Gastrocnemius medialis (tissue), 4 donors: Measurements from ENCODE around the gene CACNA1H.

Experiments used
- POLR2A ChIP-seq, 2 donors: fragments of 450-650 bp; IDR thresholded peaks; one replicate each; pipeline ENCODE4 v1.6.1; 2017; ENCODE audit warnings: antibody characterized with exemption in 2 of 2, mild to moderate bottlenecking in 2 of 2, moderate library complexity in 2 of 2
- TF ChIP-seq, protein P1 (sequence below), 5 experiments: fragments of 450-650 bp in 3 of 5; fragments of 200-600 bp in 2 of 5; sonication (generic) in 2 of 5; IDR thresholded peaks in 4 of 5; conservative IDR thresholded peaks in 1 of 5; 1 replicate in 4 of 5; 2 replicates in 1 of 5; pipeline ENCODE4 v1.5.1; 2016 to 2019; ENCODE audit warnings: antibody characterized with exemption in 5 of 5, mild to moderate bottlenecking in 3 of 5, moderate library complexity in 3 of 5

DNA sequence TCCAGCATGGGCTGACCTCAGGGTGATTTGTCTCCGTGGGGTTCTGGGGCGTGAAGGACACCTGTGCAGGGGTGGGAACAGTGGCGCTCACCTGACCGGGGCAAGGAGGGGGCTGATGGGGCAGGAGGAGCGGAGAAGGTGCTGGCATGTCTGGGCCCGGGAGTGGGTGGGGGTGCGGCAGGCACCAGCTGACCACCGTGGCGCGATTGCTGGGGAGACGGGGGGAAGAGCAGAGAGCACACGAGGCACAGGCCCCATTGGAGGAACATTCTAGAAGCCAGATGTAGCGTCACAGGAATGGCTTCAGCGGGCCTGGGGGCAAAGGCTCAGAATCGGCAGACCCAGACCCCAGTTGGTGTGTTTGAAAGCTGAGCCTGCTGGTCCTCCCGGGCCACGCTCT is 12.1 kb downstream of the CACNA1H start:
- TF ChIP-seq POLR2A (IDR thresholded peaks at IDR 0.05) = no peak
- TF ChIP-seq, protein P1, sequence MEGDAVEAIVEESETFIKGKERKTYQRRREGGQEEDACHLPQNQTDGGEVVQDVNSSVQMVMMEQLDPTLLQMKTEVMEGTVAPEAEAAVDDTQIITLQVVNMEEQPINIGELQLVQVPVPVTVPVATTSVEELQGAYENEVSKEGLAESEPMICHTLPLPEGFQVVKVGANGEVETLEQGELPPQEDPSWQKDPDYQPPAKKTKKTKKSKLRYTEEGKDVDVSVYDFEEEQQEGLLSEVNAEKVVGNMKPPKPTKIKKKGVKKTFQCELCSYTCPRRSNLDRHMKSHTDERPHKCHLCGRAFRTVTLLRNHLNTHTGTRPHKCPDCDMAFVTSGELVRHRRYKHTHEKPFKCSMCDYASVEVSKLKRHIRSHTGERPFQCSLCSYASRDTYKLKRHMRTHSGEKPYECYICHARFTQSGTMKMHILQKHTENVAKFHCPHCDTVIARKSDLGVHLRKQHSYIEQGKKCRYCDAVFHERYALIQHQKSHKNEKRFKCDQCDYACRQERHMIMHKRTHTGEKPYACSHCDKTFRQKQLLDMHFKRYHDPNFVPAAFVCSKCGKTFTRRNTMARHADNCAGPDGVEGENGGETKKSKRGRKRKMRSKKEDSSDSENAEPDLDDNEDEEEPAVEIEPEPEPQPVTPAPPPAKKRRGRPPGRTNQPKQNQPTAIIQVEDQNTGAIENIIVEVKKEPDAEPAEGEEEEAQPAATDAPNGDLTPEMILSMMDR (IDR thresholded peaks at IDR 0.05 in 4 of 5, conservative IDR thresholded peaks at IDR 0.05 in 1 of 5) = no peak
